HepG2 (cell line): Measurements from ENCODE around the gene UGP2. TPM values are rescaled to one million over a fixed set of nuclear protein-coding genes. Genes with fewer than 3 reads are reported as not detected.

Experiments used
- CHCHD3 ChIP-seq: sonication (generic); formaldehyde crosslinking; IDR thresholded peaks from 2 replicates; pipeline ENCODE4 v1.8.0; 2022; ENCODE audit warnings: mild to moderate bottlenecking, missing genetic modification reagents, moderate library complexity
- HDAC2 ChIP-seq: sonication (generic); formaldehyde crosslinking; IDR thresholded peaks from 2 replicates; pipeline ENCODE4 v1.4.0; 2020; ENCODE audit warnings: missing genetic modification reagents
- HNRNPK ChIP-seq: fragments of 200-400 bp; formaldehyde crosslinking; IDR thresholded peaks from 2 replicates; pipeline ENCODE4 v1.6.1; 2018; ENCODE audit warnings: low read length, low read depth, moderate library complexity, mild to moderate bottlenecking; ENCODE audit not compliant: poor library complexity, severe bottlenecking
- HOXA3 ChIP-seq: sonication (generic); formaldehyde crosslinking; IDR thresholded peaks from 2 replicates; pipeline ENCODE4 v1.5.0; 2020; ENCODE audit warnings: missing genetic modification reagents
- MBD4 ChIP-seq: IDR thresholded peaks from 2 replicates; pipeline ENCODE4 v1.6.1; 2012; ENCODE audit warnings: low read length, inconsistent platforms, borderline replicate concordance
- NONO ChIP-seq, 2 experiments: fragments of 450-650 bp in 1 of 2; sonication (generic) in 1 of 2; formaldehyde crosslinking in 1 of 2; IDR thresholded peaks in 1 of 2; conservative IDR thresholded peaks in 1 of 2; 2 replicates each; pipeline versions ENCODE4 v1.6.1 to v1.8.0; 2017 to 2022; ENCODE audit warnings: mild to moderate bottlenecking in 1 of 2, missing genetic modification reagents in 1 of 2, moderate library complexity in 1 of 2
- POLR2A ChIP-seq, 2 experiments: IDR thresholded peaks; 2 replicates each; pipeline ENCODE4 v1.6.1; 2011; ENCODE audit warnings: low read depth in 2 of 2, low read length in 2 of 2, mild to moderate bottlenecking in 1 of 2, moderate library complexity in 1 of 2; ENCODE audit not compliant: insufficient read depth in 1 of 2
- PPARG ChIP-seq: conservative IDR thresholded peaks from 2 replicates; pipeline ENCODE4 v1.6.1; 2016; ENCODE audit warnings: missing biosample characterization, missing genetic modification reagents
- SAFB2 ChIP-seq: sonication (generic); formaldehyde crosslinking; IDR thresholded peaks from 2 replicates; pipeline ENCODE4 v1.5.1; 2020; ENCODE audit warnings: missing genetic modification reagents, low read depth, mild to moderate bottlenecking, borderline replicate concordance
- TCF7L2 ChIP-seq: IDR thresholded peaks from 2 replicates; pipeline ENCODE4 v1.6.1; 2011; ENCODE audit warnings: mild to moderate bottlenecking, low read depth, low read length, moderate library complexity
- U2AF1 ChIP-seq: fragments of 200-400 bp; formaldehyde crosslinking; optimal IDR thresholded peaks from 2 replicates; pipeline ENCODE3; 2017; ENCODE audit warnings: mild to moderate bottlenecking, low read depth, low read length
- ZFP36 ChIP-seq: fragments of 150-350 bp; IDR thresholded peaks from 2 replicates; pipeline ENCODE4 v1.6.1; 2018; ENCODE audit warnings: borderline replicate concordance, low read length, low read depth; ENCODE audit not compliant: partially characterized antibody
- ZNF136 ChIP-seq: sonication (generic); formaldehyde crosslinking; IDR thresholded peaks from 2 replicates; pipeline ENCODE4 v1.8.1; 2022; ENCODE audit warnings: low read depth, mild to moderate bottlenecking, moderate library complexity, missing genetic modification reagents
- ZNF232 ChIP-seq: sonication (generic); formaldehyde crosslinking; IDR thresholded peaks from 2 replicates; pipeline ENCODE4 v1.4.0; 2020; ENCODE audit warnings: missing genetic modification reagents, borderline replicate concordance
- polyA plus RNA-seq, 8 experiments: library from polyadenylated mRNA; depleted of rRNA in 3 of 8; stranded (reverse) in 7 of 8; unstranded in 1 of 8; fragments of >200 nt; fragmentation: Illumina TruSeq in 4 of 8; extraction: Trizol in 4 of 8; gene quantifications; 2 replicates each; pipeline versions ENCODE4 v1.2.1 to v1.2.3, GENCODE V29; 2011 to 2016; ENCODE audit warnings: low read depth in 4 of 8, missing spikeins in 1 of 8, mixed read lengths in 1 of 8; ENCODE audit not compliant: insufficient read depth in 1 of 8
- total RNA-seq, 5 experiments: library from RNA; depleted of rRNA; stranded (reverse); fragments of >200 nt; fragmentation: Illumina TruSeq; extraction: Trizol; gene quantifications; 2 replicates each; pipeline ENCODE4 v1.2.3, GENCODE V29; 2016; ENCODE audit warnings: low read depth in 1 of 5
- TF ChIP-seq, protein P1 (sequence below): sonication (generic); formaldehyde crosslinking; IDR thresholded peaks from 2 replicates; pipeline ENCODE4 v1.8.1; 2023; ENCODE audit warnings: mild to moderate bottlenecking, moderate library complexity, missing genetic modification reagents
- TF ChIP-seq, protein P2 (sequence below): sonication (generic); formaldehyde crosslinking; IDR thresholded peaks from 2 replicates; pipeline ENCODE4 v1.8.1; 2023; ENCODE audit warnings: mild to moderate bottlenecking, missing genetic modification reagents
- TF ChIP-seq, protein P3 (sequence below): sonication (generic); formaldehyde crosslinking; IDR thresholded peaks from 2 replicates; pipeline ENCODE4 v1.4.0; 2020; ENCODE audit warnings: missing genetic modification reagents, low read depth, mild to moderate bottlenecking, borderline replicate concordance
- TF ChIP-seq, protein P4 (sequence below), 2 experiments: sonication (generic) in 1 of 2; formaldehyde crosslinking in 1 of 2; IDR thresholded peaks; 2 replicates each; pipeline versions ENCODE4 v1.4.0 to v1.6.1; 2018 to 2020; ENCODE audit warnings: missing genetic modification reagents in 2 of 2, borderline replicate concordance in 1 of 2, low read depth in 1 of 2, mild to moderate bottlenecking in 1 of 2, missing biosample characterization in 1 of 2

Gene UGP2
- total and polyA plus RNA-seq, 2 of the 13 experiments (the other 11 are each of a cell fraction or from before 2014, with no cell fraction given) = 96.0 to 134 TPM

- TF ChIP-seq NONO (IDR thresholded peaks at IDR 0.05) (no peak), NONO (CRISPR knock-in tag; conservative IDR thresholded peaks at IDR 0.05) (0 out of 2 replicates have a peak, but pooled peaks have one; percentile 7), HNRNPK (no peak), TCF7L2 (0 out of 2 replicates have a peak, but pooled peaks have one; percentile 36), HDAC2 (peak; percentile 61; the same call in 1 of the 2 replicates), PPARG (CRISPR knock-in tag) (0 out of 2 replicates have a peak, but pooled peaks have one; percentile 64), U2AF1 (peak; percentile 78), MBD4 (peak; percentile 88; the same call in 1 of the 2 replicates), CHCHD3 (CRISPR knock-in tag) (no peak), POLR2A (IDR thresholded peaks at IDR 0.05; ENCODE audit: insufficient read depth in 1 of 2, low read depth in 2 of 2, low read length in 2 of 2) (peak in 1 of 2 experiments; percentile 57), SAFB2 (CRISPR knock-in tag) (no peak), HOXA3 (CRISPR knock-in tag) (no peak), ZNF232 (CRISPR knock-in tag) (0 out of 2 replicates have a peak, but pooled peaks have one; percentile 33), ZNF136 (CRISPR knock-in tag) (no peak), ZFP36 (no peak)
- TF ChIP-seq, protein P1, sequence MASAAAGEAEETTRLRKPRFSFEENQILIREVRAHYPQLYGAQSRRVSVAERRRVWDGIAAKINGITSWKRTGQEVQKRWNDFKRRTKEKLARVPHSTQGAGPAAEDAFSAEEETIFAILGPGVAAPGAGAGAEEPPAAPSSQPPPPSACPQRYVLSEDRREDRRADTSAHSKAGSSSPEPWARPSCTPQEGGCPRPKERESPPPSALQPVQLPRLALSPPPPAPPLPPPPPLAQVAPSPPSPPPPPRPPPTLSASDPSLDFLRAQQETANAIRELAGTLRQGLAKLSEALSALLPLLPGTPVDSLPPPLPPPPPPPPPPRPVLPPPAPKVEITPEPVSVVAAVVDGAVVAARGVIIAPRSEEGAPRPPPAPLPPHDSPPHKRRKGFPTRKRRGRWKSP (CRISPR knock-in tag) = no peak; the same call in 1 of the 2 replicates
- TF ChIP-seq, protein P2, sequence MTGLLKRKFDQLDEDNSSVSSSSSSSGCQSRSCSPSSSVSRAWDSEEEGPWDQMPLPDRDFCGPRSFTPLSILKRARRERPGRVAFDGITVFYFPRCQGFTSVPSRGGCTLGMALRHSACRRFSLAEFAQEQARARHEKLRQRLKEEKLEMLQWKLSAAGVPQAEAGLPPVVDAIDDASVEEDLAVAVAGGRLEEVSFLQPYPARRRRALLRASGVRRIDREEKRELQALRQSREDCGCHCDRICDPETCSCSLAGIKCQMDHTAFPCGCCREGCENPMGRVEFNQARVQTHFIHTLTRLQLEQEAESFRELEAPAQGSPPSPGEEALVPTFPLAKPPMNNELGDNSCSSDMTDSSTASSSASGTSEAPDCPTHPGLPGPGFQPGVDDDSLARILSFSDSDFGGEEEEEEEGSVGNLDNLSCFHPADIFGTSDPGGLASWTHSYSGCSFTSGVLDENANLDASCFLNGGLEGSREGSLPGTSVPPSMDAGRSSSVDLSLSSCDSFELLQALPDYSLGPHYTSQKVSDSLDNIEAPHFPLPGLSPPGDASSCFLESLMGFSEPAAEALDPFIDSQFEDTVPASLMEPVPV (CRISPR knock-in tag) = 0 out of 2 replicates have a peak, but pooled peaks have one; percentile 6
- TF ChIP-seq, protein P3, sequence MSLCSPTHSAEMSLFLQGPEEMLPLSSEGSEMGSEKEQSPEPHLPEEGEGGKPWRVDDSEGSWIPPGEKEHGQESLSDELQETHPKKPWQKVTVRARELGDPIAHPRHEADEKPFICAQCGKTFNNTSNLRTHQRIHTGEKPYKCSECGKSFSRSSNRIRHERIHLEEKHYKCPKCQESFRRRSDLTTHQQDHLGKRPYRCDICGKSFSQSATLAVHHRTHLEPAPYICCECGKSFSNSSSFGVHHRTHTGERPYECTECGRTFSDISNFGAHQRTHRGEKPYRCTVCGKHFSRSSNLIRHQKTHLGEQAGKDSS (CRISPR knock-in tag) = no peak
- TF ChIP-seq, protein P4, sequence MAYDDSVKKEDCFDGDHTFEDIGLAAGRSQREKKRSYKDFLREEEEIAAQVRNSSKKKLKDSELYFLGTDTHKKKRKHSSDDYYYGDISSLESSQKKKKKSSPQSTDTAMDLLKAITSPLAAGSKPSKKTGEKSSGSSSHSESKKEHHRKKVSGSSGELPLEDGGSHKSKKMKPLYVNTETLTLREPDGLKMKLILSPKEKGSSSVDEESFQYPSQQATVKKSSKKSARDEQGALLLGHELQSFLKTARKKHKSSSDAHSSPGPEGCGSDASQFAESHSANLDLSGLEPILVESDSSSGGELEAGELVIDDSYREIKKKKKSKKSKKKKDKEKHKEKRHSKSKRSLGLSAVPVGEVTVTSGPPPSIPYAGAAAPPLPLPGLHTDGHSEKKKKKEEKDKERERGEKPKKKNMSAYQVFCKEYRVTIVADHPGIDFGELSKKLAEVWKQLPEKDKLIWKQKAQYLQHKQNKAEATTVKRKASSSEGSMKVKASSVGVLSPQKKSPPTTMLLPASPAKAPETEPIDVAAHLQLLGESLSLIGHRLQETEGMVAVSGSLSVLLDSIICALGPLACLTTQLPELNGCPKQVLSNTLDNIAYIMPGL (CRISPR knock-in tag; IDR thresholded peaks at IDR 0.05; ENCODE audit: borderline replicate concordance in 1 of 2, low read depth in 1 of 2) = peak in 1 of 2 experiments; percentile 3; a peak in 1 of 4 replicates
These were observed 709 bp downstream of the UGP2 start (continued) for GRCh38 chr2:63842149-63843061.
